ENCODE data around the gene SLC39A9.

The SLC39A9 gene

DNA sequence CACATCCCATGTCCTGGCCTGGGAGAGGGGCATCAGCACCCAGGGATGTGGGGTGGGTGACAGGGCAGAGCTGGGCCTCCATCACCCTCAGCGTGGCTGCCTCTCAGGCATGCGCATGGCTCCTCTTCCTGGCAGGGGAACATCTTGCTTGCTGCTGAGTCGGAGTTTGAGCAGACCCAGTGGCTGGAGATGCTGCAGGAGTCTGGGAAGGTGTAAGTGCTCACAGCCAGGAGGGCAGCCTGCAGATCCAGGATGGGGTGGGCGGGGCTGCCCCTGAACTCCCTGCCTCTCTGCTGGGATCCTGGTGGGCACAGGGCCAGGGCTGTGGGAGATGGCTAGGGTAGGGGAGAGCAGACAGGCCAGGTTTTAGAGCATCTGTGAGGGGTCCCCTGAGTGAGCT lies 102.2 kb downstream of the SLC39A9 start:
- no peak for DNase-seq (ENCODE audit: low spot score)

DNA sequence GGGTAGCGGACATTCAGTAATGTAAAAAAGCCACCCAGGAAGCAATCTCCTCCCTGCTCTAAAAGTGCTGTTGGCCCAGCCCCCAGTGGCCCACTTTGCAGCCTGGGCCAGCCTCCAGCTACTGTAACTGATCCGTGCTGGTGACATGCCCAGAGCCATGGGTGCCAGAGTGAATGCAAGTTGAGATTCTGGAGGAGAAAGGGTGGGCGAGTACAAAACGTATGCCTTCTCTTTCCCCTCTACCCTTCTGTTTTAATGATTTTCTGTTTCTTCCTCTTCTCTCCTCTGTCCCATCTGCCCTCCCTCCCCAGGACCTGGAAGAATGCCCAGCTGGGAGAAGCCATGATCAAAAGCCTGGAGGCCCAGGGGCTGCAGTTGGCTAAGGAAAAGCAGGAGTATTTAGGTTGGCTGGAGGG lies 102.9 kb downstream of the SLC39A9 start:
- DNase-seq (ENCODE audit: low spot score): no peak

DNA sequence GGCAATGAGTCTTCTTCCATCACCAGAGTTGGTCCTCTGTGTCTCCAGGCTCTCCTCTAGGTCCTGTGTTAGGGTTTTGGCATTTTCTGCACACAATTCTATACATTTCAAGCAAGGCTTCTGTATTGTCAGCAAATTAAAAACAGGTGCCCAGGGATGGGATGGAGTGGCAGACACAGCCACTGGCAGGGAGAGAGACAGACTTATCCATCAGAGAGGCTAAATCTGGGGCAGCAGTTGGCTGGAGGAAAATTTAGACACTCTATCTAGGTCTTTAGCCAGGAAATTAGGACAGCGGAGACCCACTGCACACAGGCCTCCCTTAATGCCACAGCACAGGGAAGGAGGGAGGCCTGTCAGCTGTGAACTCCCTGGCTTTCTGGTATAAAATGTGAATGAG lies 106.3 kb downstream of the SLC39A9 start:
- no peak for DNase-seq (ENCODE audit: low spot score)

GRCh38 chr14:69505338-69506240 lies 107.1 kb downstream of the SLC39A9 start:
- no peak for DNase-seq (ENCODE audit: low spot score)

- no peak for DNase-seq (ENCODE audit: low spot score)
These were observed 107.7 kb downstream of the SLC39A9 start for GRCh38 chr14:69506241-69506595.
